GM18868 (cell line): Measurements from ENCODE around the gene AK6.
"Not testable (repeated sequence)": the region's sequence is repeated elsewhere in the genome, so short reads cannot be mapped to it uniquely, and the experiment has no call there.

Source experiments
- ATAC-seq: cut with Tn5 transposase; IDR thresholded peaks from one replicate; pipeline ENCODE4 v1.9.1; 2021; ENCODE audit warnings: mild to moderate bottlenecking, moderate library complexity; ENCODE audit not compliant: unreplicated experiment

Gene AK6

DNA sequence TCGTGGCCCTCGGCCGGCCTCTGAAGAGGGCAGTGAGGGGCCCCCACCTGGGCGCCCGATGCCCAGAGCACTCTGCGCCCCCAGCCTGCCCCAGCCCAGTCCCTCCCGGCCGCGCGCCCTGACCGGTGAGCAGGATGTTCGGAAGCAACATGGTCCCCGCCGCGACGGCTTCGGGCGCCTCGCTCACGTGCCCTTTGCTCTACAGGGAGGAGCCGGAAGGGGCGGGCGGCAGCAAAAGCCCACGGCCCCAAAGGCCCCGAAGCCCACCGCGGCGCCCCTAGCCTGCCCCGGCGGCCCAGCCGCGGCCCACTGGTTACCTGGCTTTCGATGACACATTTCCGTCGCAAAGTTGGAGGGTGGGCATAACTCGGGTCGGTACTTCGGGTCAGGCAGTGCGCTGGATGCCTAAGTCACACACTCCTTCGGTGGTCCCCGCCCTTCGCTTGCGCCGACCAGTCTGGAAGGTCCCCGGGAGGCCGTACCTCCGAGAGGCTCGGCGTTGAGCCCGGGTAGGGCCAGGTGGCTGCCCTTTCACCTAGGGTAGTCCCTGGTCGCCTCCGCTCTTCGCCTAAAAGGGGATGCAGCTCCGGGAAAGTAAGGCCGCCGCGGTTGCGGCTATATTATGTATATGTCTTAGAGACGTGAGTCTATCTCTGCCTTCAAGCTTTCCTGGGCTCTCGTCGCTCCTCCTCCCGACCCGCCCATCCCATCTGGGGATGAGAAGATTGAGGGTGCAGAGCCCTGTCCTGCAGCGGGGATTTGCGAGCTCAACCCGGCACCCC lies at the start of gene AK6, which contains the start of the genes RAD17 and TAF9:
Gene AK6, minus strand, starts transcription at position 181 of the 782 bp plus-strand sequence. Its CDS starts 30 bp downstream, at position 151.
Gene RAD17, plus strand, starts transcription at position 479 of the 782 bp plus-strand sequence. CDS start 2,391 bp downstream, outside the sequence.
Gene TAF9, minus strand, starts transcription at position 181 of the 782 bp plus-strand sequence. CDS start 3,783 bp downstream, outside the sequence.
- peak; percentile 89 for ATAC-seq

DNA sequence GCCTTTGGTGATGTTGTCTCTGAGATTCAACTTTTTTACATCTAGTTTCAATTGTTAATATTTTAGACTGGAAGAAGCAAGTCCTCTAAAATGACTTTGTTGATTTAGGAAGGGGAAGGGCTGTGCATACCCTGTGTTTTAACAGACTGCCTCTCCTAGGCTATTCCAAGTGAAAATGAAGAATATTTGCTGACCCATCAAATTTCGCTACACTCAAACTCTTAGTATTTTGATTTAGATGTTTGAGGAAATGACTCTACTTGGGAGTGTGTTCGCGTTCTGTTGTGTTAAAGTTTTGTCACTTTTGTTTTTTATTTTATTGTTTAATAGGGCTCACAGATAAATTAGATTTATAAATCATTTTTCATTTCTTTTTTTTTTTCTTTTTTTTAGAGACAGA lies 49.2 kb upstream of the AK6 start:
- no peak for ATAC-seq

DNA sequence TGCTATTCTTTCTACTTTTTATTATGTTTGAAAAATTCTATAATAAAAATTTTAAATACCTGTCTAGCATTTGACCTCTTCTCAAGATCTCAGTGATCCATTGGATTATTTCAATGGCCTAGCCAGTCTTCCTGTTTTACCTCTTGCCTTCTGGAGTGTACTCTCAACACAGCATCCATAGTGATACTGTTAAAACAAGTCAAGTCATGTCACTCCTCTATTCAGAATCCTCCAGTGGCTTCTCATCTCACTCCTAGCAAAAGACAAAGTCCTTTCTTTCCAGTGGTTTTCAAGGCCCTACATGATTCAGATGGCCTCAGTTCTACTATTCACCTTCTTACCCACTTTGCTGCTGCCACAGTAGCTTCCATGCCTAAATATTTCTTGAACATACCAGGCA lies 47.4 kb upstream of the AK6 start:
- ATAC-seq = no peak

DNA sequence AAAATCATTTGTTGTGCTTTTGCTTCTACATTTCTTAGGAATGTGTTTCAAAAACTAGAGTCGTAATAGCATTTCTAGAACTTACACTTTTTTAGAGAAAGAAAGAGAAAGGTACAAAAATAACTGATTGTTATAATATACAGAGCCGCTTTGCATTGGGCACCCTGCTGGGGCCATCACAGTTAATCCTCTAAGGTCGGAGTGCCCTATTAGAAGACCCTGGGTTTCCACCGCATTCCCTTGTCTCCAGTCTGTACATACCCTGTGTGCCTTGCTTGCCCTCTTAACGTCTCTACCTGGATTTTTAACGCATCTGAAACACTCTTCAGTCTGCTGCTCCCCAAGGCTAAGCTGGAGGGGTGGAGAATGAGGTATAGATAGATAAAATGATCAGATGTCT lies 46.9 kb upstream of the AK6 start:
- ATAC-seq = no peak

DNA sequence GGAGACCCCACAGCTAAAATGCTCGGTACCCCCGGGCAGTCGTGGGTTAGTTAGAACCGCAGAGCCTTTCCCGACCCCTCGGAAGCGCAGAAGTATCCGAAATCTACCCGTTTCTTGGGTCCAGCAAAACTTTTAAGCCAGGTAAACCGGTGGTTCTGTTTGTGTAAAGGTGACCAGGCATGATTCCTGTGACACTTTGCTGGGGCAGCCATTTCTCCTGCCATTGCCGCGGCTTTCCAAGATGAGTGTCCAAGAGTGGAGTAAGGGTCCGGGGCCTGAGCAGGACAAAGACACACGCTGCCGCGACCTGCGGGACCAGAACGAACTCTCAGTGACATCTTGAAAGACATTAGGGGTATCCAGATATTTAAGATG lies 46.3 kb upstream of the AK6 start:
- ATAC-seq = no peak

DNA sequence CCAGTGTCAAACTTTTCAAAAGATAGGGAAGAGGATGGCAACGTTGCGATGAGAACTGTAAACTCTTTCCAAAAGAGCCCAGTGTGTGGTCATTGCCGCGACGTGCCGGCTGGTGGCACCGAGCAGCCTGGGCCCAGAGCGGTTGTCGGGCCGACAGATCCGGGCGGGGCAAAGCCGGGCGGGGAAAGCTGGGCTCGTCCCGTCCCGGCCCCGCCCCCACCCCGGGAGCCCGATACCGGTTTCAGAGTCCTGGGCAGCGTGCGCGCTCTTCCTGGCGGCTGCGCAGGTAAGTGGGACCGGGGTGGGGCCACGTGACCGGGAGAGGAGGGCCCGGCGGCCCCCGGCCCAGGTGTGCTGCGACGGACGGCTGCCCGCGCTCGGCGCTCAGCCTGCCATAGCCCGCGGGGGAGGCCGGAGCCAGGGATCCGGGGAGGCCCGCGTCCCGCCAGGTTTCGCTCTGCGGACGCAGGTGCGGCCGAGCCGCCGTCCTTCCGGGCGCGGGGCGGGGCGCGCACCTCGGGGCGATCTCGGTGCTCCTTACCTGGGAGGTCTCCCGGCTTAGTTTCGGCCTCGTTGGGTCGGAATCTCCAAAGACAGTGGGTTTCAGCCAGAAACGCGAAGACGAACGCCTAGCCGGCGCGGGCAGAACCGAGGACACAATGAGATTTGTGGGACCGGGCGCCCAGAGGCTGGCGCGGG lies 45.7 kb upstream of the AK6 start, which contains the start of gene MARVELD2:
Gene MARVELD2, plus strand, starts transcription at position 232 of the 699 bp plus-strand sequence. CDS start 4,270 bp downstream, outside the sequence.
- no peak for ATAC-seq

DNA sequence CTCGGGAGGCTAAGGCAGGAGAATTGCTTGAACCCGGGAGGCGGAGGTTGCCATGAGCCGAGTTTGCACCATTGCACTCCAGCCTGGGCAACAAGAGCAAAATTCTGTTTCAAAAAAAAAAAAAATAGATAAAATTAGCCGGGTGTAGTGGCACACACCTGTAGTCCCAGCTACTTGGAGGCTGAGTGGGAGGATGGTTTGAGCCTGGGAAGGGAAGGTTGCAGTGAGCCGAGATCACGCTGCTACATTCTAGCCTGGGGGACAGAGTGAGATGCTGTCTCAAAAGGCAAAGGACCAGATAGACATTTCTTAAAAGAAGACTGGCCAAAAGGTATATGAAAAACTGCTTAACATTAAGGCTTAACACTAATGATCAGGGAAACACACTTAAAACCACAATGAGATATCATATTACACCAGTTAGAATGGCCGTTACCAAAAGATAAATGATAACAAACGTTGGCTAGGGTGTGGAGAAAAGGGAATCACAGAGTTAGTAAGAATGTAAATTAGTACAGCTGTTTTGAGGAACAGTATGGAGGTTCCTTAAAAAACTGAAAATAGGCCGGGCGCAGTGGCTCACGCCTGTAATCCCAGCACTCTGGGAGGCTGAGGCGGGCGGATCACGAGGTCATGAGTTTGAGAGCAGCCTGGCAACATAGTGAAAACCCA lies 35.5 kb upstream of the AK6 start:
- ATAC-seq = no peak

DNA sequence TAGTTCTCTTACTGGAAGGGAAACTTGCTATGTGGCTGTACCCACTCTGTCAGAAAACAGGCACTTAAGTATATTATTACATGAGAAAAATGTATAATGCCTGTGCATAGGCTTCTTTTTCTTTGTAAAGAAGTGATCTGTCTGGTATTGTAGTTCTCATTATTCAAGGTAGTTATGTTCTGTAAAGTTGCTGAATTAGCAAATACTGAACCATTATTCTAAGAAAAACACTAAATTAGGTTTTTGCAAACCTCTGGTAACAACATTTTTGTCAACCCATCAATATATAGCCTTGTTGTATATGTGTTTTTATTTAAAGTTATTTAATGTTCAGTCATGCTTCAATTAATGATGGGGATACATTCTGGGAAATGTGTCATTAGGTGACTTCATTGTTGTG lies 9.1 kb upstream of the AK6 start:
- ATAC-seq = no peak

DNA sequence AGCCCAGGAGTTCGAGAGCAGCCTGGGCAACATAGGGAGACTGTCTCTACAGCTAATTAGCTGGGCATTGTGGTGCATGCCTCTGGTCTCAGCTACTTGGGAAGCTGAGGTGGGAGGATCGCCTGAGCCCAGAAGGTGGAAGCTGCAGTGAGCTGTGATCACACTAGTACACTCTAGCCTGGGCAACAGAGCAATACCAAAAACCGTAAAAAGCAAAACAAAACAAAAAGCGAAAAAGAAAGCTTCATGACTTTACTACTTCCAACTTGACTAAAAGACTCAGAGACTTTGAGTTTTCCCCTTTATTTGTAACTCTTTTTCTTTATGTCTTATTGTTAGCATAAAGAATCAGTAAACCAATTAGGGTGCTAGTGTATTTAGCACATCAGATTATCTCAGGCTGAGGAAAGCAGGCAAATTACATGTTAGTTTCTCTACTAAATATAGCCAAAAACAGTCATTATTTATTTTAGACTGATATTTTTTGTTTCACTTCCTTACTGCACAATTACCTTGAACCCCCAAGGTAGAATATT lies 5.7 kb upstream of the AK6 start:
- ATAC-seq = peak; percentile 79

DNA sequence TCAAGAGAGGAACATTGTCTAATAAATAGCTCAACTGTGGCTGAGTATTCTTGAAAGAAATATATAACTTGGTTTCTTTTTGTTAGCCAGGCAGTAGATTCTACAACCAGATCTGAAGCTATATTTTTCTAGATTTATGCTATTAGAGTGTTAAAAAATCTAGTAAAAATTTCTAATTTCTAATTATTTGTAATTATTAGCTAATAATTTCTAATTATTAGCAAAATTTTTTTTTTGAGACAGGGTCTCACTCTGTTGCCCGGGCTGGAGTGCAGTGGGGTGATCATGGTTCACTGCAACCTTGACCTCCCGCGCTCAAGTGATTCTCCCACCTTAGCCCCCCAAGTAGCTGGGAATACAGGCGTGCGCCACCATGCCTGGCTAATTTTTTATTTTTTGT lies 3.1 kb upstream of the AK6 start:
- no peak for ATAC-seq

DNA sequence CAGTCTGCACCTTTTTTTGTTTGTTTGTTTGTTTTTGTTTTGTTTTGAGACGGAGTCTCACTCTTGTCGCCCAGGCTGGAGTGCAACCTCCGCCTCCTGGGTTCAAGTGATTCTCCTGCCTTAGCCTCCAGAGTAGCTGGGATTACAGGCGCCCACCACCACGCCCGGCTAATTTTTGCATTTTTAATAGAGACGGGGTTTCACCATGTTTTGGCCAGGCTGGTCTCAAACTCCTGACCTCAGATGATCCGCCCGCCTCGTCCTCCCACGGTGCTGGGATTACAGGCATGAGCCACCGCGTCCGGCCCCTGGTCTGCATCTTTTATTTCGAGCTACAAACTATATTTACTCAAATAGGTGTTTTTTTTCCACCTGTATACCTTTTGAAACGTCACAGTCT lies 1.0 kb upstream of the AK6 start:
- not testable (repeated sequence) for ATAC-seq

DNA sequence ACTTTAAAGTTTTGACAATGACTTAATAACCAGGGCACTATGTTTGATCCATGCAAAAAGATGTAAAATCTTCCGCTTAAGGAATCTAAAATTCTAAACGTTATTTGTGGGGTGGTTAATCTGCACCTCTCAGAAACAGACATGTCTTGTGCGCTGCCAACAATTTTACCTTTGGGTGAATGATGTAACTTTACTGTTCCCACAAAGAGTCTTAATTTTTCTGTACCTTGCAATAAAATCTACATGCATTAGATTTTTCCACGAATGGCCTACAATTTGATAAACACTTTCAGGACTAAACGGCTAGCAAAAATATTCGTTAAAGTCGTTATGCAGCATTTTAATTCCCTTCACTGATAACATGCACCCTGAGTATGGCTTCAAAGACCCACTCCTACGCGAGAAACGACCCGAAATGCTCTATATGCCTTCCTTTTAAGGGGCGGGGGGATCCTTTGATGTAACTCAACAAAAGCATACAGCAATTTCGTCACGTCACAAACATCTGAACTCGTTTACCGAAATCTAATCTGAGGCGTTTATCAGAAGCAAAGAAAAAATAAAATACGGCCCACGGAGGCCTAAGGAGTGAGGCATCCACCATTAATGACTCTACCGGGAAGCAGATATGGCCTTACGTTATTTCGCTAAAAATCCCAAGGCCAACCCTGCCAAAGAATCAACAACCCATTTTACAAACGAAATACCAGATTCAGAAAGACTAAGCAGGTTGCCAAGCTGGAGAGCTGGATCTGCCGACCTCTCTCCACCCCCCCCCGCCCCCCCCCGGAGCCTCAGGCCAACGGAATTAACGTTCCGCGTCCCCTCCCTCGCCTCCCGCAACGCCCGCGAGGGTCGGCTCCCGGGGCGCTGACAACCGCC lies 621 bp downstream of the AK6 start:
- ATAC-seq = peak; percentile 28

DNA sequence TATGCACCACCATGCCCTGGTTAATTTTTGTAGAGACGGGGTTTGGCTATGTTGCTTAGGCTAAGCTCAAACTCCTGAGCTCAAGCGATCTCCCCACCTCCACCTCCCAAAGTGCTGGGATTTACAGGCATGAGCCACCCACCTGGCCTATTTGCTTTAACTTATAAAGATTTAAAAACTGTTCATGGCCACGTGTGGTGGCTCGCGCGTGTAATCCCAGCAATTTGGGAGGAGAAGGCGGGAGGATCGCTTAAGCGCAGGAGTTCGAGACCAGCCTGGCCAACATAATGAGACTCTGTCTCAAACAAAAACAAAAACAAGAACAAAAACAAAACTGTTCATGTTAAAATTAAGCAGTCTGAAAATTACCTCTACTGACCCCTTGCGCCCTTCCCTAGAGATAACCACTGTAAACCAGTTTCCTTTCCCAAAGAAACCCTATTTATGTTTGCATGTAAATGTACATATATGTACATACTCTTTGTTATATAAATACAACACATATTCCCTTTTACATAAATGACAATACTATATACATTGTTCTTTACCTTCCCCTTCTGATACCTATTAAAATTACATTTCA lies 1.5 kb downstream of the AK6 start:
- ATAC-seq = no peak

DNA sequence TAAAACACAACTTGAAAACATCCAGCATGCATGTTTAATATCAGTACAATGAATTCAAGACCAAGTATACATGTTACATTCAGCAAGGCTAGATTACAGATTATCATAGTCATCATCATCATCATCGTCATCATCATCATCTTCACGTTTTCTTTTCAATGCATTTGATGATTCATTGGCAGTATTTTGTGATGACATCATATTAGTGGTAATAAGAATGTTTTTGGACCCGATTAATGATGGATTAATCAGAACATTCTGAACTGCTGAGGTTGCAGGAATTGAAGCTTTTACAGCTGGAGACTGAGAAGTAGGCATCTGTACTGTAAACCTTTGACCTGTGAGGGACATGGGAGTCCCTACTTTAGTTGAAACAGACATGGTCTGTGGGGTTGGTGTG lies 4.5 kb downstream of the AK6 start:
- ATAC-seq = no peak

DNA sequence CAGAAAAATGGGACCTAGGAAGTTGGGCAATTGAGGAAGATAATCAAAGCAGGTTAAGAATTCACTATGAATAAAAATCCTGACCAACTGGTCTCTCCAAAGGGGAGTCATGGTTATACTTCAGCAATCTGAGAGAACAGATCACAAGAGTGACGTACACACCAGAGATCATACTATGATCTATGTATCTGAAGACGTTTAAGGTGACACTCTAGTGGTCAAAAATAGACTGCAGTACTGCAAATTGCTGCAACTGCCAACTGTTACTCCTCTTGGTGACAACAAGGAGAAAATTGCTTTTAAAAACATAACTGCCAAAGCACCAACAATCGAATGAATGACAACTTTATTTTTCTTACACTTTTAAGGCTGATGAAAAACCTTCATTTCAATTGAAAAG lies 4.9 kb downstream of the AK6 start:
- peak; percentile 31 for ATAC-seq

DNA sequence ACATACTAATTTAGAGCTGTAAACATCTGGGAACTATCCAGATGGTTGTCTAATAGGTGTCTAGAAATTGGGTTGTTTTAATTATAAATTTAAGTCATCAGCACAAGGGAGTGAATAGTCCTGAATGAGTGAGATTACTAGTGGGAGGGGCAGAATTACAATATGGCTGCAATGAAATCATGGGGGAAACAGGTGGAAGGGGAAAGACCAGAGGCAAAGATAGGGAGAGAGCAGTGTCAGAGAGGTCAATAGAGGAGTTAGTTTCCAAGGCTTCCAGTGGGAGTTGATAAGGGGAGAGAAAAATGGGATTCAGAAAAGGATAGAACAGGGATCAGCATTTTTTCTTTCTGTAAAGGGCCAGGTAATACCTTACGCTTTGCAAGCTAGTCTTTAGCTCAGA lies 8.9 kb downstream of the AK6 start:
- no peak for ATAC-seq

DNA sequence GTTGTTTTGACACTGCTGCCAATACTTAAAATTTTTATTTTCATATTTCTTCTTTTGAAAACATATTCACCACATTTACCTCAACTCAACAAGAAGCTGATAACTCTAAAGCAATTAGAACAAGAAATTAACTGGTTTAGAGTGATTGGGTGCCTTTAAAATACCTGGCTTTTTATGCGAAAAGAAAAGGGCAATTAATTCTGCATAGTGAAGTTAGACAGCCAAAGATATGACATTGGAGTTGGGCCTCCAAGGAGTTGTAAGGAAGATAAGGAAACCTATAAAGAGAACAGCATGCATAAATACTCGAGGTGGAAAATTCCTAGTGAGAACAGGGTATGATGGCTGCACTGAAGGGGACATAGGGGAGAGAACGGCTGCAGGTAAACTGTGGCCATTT lies 9.6 kb downstream of the AK6 start:
- no peak for ATAC-seq

DNA sequence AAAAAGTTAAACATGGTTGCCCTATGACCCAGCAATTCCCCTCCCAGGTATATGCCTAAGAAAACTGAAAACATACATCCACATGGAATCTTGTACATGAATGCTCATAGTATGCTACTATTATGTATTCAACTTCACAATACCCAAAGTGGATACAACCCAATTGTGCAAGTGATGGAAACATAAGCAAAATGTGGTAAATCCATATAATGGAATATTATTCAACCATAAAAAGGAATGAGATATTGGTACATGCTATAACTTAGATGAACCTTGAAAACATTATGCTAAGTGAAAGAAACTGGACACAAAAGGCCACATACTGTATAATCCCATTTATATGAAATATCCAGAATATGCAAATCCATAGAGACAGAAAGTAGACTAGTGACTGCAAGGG lies 18.7 kb downstream of the AK6 start:
- no peak for ATAC-seq

DNA sequence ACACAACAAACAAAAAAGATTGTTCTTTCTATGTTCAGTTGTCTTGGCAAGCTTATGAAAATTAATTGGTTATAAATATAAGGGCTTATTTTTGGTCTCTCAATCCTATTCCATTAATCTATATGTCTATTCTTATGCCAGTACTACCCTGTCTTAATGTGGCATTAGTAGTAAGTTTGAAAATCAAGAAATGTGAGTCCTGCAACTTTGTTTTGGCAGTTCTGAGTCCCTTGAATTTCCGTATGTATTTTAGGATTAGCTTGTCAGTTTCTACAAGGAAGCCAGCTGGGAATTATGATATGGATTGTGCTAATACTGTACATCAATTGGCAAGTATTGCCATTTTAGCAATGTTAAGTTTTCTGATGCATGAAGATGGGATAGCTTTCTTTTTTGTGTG lies 26.2 kb downstream of the AK6 start:
- ATAC-seq = no peak
